HG02884 (cell line): ENCODE results near the gene PATL1.

Source experiments
- ATAC-seq: cut with Tn5 transposase; IDR thresholded peaks from one replicate; pipeline ENCODE4 v1.9.1; 2021; ENCODE audit warnings: mild to moderate bottlenecking, moderate library complexity; ENCODE audit not compliant: unreplicated experiment

PATL1 gene

DNA sequence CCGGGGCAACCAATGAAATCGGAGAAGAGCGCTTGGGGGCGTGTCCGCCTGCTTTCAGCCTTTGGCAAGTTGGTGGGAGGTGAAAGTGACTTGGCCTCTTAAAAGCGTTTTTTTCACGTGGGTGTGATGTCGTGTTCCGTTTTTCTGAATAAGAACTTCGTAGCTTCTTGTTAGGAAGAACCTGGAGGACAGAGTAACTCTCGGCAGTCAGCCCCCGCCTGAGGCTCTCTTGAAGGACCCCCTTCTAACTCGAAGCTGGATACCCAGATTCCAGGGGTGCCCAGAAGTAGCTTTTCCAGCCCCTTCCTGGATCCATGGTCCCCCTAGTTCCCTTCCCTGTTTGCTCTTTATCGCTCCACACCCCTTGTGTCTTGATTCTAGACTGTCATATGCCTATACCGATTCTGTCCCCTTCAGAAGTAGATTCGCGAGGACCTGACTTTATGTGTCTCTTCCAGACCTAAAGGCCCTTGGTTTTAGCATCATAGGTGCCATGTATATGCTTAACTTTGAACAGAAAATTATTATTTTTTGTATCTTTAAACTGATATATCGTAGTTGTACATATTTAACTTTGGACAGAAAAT is 52.3 kb downstream of the PATL1 start:
- ATAC-seq, result no peak

DNA sequence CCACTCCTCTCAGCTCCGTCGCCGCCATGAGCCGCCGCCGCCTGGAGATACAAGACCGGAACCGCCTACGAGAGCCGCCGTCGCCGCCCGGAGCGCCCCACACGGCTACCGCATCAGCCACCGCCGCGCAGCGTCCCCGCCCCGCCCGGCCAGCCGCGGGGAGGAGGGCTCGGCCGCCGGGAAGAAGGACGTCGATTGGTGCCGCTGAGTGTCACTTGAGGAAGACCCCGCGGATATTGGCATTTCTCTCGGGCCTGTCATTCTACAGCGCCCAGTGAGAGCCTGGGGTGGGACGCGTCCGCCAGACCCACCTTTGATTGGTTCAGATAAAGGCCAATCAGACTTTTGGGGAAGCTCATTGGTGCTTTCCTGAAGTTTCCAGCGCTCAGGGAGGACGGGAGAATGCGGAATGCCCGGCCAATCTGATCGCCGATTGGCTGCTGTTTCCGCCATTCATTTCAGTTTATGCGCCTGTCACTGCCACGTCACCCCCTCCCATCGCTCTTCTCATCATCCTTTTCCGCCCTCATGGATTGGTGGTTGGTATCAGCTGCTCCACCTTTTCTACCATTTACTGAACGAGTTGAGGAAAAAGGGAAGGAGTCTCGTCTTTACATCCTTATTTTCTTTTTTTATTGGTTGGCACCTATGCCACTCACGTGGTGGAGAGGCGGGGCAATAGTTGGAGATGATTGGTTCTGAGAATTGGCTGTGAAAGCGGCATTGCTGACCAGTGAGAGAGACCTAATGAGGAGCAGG is 53.0 kb downstream of the PATL1 start, which contains the start of gene OSBP:
OSBP (minus strand) TSS at position 138 of the 759 bp plus-strand sequence; CDS start at position 28, 110 bp downstream.
- ATAC-seq, result peak; percentile 81

DNA sequence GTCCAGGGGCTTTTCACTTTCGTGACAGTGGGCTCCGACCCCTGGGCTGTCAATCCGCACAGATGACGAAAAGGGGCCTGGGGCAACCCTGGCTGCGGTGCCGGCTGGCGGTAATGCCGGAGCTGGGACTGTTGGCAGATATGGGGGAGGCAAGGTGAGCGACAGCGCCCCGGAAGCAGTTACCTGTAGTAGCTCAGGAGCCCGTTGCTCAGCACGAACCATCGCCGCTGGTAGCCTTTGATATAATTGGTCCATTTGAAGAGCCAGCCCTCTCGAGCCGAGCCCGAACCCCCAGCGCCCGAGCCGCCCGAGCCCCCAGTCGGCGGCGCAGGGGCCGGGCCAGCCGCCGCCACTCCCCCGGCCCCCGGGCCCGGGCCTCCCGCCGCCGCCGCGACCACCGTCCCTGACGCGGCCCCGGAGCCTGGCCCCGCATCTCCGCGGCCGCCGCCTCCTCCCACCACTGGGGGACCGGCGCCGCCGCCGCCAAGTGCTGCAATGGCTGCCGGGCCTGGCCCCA is 53.7 kb downstream of the PATL1 start:
- peak; percentile 8 for ATAC-seq

DNA sequence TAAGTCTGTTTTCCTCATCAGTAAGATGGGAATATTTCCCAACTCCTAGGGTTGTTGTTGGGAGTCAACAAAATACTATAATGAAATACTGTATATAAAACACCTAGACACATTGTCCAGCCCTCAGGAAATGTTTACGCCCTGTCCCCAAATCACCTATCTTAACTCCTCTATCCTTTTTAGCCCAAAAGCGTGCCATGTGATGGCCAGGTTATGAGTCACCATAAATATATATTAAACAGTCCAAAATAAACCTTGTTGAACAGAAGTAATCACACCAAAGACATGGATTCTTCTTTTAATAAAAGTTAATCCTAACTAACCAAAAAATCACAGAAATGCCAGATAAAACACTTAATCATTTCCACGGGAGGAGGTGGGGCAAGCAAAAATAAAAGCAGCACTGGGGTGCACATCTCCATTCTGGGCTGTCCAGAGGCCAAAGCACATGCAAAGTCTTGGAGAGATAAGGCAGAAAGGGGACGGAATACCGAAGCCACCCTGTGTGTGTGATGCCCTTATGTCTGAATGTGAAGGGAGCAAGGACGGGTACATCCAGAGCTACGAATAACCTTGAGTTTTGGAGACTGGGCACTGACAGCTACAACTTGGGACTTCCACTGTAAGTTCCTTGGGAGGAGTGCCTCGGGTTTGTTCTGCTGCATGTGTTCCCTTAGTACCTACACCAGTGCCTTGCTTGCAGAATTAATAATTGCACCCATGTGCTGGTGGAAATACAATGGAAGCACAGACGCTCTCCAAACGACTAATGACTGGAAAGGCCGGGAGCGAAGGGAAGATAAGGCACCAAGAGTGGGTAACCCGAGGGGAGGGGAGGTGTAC is 54.3 kb downstream of the PATL1 start:
- ATAC-seq, result no peak

DNA sequence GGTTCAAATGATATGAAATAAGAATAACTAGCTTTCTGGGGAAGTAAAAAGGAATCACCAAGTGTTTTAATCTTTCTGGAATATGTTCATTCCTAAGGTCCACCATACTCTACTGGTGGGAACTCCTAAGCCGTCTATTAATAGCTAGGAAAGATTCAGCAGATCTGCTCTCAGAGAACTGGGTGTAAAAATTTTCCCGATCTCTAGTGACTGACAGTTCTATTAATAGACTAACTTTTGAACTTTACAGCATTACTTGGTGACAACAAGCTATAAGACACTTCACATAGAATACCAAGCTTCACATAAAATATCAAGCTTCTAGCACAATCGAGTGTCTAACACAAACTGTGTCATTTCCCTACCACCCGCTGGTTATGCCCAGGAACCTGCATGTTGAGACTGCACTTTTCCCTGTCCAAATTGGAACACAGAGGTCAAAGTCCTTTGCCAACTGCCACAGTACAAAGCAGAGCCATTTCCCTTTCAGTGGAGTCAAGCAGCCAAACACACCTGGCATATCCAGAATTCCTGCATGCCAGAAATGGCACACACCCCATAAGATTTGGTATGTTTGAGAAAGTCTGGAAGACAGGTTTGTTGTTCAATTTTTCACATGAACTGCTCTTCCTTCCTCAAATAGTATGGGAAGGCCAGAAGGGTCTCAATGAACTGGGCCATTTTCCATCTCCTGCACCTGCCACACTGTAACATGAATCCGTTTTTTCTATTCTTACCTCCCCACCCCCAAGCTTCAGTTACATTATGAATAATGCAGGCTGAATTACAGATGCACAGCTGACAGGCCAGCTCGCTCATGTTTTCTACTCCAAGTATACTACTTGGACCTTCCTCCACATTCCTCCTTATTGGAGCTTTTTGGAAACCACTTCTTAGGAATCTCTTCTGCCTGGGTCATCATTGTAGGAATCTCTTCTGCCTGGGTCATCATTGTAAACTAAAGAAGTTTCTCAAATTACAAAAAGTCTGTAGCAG is 57.0 kb downstream of the PATL1 start:
- no peak for ATAC-seq

DNA sequence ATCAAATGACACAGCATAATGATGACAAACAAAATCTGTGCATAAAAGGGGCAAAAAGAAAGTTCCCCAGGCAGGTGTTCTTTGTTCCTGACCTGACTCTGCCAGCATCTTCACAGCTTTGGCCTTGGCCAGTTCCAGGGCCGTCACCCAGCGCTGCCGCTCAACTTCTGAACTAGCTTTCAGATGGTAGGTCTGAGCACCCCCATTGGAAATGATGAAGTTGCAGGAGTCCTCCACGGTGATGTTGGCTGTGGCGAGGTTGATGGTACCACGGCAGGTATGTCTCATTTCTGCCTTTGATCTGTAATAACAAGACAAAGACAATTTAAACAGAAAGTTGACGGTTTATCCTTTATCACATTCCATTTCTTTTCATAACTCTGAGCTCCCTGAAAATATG is 58.5 kb downstream of the PATL1 start:
- ATAC-seq, result no peak

DNA sequence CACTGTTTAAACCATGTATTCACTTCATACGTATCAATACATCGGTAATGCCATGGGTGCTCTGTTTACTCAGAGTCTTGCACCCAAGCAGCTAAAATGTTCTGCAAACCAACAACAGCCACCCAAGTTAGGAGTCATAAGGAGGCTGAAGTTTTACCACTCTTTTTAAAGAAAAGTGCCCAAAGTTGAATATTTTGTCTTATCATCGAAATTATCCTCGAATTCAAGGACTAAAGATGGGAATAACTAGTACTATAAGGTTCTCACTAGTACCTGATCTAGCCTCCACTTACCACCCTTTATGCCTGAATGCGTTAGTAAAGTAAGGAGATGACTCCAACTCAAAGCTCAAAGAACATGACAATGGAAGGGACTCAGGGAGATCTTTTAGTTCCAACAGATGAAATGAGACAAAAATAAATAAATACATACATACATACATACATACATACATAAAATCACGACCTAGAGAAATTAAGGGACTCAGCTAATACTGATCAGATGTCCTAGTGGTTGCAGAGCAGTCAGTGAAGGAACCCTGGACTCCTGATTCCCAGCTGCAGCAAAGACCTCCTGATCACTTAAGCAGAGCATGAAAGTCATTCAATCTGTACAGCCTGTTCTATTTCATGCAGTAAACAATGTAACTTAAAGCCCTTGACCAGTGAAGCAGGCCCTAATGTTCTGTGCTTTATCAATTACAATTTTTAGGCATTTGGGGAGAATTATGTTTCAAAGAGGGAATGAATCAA is 61.0 kb downstream of the PATL1 start:
- no peak for ATAC-seq

DNA sequence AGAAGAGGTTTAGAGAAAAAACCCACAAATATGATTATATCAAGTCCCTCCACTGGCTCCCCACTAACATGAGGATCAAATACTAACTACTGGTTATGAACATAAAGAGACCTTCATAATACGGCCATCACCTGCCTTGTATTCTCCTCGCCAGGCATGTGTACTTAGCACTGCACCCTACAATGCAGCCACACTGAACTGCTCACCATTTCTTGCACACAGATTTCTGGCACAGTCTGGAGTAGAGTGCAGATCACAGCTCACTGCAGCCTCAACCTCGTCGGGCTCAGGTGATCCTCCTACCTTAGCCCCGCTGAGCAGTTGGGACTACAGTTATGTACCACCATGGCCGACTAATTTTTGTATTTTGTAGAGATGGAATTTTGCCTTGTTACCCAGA is 66.4 kb downstream of the PATL1 start:
- no peak for ATAC-seq

DNA sequence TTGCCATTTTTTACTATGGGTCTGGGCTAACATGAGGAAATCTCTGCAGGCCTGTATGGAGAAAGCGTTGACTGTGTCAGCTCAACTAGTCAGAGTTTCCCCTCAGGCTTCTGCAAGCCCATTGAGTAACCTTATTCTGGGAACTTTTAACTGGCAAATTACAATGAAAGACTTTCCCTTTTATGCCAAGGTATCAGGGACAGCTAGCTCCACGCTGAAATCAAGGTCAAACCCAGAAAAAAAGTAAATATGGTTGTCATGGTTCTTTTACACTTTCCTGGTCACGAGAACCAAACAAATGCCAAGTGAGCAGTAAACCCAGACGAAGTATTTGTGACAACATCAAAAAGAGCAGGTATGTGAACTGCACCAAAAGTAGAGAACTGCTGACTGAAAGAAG is 67.0 kb downstream of the PATL1 start:
- ATAC-seq, result no peak

DNA sequence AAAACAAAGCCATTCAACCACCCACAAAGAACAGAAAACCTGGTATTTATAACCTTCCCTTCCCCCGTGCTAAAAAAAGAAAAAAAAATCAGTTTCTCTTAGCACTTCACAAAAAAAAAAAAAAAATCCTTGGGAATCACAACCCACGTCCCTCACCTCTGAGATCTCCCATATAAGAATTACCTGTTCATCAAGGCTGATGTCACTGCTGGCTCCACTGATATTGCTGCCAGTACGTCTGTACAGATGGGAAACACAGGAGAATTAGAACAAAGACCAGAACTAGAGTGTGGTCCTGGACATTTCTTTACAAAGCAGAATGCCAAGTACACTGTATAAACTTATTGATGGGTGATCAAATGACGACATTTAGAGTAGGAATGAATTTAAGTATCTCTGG is 68.2 kb downstream of the PATL1 start:
- ATAC-seq, result no peak

DNA sequence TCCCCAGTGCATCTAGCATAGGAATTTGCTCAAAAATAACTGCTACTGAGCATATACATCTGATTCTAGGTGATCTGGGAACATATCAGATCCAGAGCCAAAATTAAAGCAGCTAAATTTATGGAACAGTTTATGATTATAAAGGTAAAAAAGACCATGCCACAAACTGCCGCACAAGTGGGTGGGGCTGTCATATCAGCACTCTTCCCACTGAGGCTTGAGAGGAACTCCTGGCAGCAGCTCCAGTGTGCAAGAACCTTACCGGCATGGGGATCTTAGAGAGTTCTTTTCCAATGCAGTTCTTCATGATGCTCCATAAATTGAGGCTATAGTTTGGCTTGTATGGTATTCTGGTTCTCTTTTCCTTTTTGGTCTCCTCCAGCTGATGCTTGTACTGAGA is 68.6 kb downstream of the PATL1 start:
- no peak for ATAC-seq

DNA sequence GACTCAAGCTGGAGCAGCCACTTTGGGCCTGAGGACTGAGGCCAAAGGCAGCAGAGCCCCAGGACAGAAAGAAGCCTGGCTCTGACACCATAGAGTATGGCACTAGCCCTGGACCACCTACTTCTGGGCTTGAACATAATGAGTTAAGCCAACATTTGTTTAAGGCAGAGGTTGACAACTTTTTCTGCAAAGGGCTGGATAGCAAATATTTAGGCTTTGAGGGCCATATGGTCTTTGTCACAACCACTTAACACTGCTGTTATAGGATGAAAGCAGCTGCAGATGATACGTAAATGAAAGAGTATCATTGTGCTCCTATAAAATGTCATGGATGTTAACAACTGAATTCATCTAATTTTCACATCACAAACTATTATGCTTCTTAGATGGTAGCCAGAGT is 69.9 kb downstream of the PATL1 start:
- no peak for ATAC-seq
